CMK (cell line): ENCODE data around the gene SPINK14.

Source experiments
- DNase-seq: peaks from one replicate; pipeline ENCODE4 v3.0.0-alpha.2; 2010; ENCODE audit warnings: low read depth

The SPINK14 gene, protein sequence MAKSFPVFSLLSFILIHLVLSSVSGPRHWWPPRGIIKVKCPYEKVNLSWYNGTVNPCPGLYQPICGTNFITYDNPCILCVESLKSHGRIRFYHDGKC

DNA sequence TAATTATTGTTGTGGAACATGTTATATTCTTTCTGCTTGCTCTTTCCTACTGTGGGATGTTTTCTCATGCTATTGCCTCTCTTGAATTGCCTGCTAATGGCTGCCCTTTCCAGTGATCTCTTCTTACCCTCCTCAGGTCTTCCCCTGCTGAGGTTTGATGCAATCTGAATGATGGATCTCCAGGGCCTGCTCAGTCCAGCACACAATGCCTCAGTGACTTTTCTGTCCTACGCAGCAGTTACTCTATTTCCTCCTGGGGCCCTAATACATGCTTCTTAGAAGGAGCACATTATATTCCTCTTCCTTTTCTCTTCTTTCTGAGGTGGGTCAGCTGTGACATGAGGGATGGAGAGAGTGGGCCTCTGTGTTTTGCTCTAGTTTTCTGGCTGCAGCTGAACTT is at the start of gene SPINK14:
Gene SPINK14 (plus strand): TSS at position 301 of the 400 bp plus-strand sequence. CDS start 1,187 bp downstream, outside the sequence.
- no peak for DNase-seq

DNA sequence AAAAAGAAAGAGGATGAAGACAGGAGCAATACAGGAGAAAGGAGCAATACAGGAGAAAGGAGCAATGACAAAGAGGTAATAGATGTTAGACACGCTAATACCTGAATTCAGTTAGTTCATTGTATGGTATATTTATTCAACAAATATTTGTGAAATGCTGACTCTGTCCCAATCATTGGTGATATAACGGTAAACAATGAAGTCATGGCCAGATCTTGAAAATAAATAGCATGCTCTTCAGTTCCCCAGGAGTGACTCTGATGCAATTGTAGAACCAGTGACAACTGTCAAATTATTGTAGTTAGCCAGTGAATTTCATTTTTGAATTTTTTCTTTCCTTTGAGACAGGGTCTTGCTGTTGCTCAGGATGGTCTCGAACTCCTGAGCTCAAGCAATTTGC is 48.0 kb upstream of the SPINK14 start:
- no peak for DNase-seq

DNA sequence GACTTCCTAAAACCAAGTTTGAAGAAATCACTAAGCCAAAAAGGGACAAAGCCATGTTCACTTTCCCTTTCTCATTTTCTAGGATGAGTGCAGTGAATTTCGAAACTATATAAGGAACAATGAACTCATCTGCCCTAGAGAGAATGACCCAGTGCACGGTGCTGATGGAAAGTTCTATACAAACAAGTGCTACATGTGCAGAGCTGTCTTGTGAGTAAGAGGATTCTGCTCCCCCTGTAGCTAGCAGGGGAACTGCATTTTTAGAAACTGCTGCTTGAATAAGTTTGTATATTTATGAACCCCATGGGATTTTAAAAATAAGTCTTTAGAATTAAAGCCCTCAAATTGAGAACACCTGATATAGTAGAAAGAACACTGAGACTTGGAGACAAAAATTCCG is 42.7 kb upstream of the SPINK14 start:
- DNase-seq = no peak

DNA sequence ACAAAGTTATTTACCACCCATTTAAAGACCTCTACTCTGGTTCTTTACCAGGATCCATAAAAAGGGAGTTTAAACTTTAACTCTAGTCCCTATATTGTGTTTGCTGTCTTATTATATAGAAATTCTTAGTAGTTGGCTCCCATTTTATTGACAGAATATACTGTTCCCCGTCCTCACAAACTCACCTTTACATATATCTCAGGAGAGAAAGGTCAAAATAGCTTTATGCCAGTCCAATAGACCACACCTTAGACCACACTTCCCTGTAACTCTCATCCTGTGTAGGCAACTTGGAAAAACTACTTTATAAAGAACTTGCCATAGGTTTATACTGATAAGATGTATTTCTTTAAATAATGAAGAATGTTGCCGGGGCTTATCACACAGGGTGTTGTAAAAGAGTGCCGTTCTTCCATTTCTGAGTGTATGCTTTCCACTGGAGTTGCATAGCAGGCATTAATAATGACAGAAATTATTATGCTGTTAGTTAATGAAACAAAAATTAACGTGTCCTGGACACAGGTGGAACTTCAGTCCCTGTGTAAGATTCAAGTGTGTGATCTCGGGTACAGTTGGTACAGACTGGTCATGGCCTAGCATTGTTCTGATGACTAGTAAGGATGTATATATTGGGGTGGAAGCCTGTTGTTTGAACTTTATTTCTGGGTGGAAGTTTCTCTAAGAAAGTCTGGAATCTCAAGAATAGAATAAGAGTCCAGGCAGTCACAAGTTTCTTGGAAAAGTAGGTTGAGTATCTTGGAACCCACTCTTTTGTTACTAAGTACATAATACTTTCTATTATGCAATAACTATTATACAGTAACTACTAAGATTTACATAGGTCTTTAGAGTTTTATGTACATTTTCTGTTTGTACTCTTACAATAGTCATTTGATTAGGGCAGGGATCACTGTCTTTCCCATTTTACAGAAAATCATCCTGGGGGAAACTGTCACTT is 33.0 kb upstream of the SPINK14 start:
- DNase-seq = no peak

DNA sequence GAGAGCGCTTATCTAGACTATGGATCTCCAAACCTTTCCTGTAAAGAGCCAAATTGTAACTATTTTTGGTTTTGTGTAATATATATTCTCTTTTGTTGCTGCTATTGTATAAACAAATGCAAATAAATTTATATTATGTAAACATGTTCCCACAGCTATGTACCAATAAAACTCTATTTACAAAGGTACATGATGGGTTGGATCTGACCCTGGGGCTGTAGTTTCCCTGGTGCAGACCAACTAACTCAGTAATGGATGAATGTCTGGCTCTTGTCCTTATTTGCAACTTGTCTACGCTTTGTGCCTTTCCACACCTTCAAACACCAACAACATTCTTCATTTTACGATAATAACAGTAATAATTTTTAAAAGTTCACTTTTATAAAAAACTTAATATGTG is 27.5 kb upstream of the SPINK14 start:
- DNase-seq = no peak

DNA sequence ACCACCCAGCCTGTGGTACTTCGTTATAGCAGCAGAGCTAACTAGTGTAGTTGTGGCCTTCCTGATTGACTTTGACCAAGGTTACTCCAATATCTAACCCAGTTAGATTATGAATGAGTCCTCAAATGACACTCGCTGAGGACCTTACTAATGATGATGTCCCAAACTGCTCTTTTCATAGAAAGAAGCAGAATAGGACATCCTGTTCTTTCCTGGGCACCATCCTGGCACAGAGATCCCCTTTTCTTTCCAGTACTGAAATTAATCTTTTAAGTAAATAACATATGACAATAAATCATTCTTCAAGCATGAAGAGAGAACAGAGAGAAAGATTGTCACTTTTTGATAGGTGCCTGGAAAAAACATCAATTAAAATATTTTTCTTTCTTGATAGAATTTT is 26.7 kb upstream of the SPINK14 start:
- no peak for DNase-seq

DNA sequence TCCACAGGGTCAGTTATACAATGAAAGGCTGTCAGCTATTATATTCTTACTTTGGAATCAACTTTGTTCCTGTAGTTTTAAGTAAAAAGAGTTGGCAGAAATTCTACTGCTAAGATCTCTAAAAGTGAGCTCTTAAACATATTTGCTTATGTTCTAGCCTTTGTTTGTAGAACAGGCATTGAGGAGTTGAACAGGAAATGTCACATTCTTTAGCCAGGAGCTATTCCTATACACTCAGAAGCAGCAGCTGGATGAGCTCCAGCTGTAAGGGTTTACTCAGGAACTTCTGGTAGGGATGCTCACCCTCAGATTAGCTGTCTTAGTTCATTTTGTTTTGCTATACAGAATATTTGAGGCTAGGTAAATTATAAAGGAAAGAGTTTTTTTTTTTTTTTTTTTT is 22.4 kb upstream of the SPINK14 start:
- DNase-seq = no peak

DNA sequence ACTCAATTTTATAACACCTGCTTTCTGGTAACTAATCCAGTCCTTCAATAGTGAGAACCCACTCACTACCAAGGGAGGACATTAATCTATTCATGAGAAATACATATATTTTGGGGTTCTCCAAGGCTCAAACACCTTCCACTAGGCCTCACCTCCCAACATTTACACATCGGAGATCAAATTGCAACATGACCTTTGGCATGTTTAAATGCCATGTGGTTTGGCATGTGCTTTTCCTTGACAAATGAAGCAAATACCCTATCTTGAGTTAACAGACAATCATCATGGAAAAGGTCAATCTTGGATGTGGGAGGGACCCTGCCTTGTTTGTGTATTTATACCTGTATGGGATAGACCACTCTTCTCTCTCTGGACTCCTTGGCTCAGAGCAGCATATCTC is 21.9 kb upstream of the SPINK14 start:
- DNase-seq = no peak

DNA sequence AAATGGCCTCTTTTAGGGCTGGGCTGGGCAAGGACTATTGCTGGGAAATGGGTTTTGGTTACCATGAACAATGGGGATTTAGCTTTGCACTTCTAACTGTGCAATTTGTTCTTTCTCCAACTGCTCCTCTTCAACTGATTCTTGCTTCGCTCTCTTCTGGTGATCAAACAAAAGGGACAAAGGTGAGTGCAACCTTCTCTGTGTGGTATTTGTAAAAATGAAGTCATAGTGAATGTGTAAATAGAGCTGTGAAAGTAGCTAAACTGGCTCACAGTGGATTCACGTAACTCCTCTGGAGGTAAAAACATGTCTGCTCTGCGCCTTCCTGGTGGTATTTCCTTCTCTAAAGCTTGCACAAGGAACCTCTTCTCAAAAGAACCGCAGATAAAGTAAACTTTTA is 20.9 kb upstream of the SPINK14 start:
- no peak for DNase-seq

DNA sequence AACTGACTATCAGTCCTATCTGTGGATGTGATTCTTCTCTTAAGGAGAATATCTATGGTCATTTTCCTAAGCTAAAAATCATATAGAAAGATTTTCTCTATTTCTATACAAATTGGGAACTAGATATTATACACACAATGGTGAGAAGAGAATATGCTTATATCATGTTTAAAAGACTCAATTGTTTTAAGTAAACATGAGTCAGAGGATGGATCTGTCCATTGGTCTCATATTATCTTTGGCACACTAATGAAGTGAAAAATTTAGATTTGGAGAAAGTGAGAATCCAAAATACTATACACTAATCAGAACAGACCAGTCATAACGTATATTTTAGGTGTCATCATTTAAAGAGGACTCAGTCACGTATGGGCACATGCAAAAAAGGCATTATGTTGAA is 16.5 kb upstream of the SPINK14 start:
- no peak for DNase-seq

DNA sequence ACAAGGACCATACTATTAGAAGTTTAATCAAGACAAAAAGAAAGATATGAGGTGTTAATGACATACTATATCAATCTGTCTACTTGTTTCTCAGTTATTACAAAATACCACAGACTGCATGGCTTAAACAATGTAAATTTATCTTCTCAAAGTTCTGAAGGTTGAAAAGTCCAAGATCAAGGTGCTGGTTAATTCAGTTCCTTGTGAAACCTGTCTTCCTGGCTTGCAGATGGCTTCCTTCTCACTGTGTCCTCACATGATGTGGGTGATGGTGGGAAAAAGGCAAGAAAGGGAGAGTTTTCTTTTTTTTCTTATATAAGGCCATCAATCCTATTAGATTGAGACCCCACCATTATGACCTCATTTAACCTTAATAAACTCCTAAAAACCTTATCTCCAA is 15.6 kb upstream of the SPINK14 start:
- DNase-seq = no peak

DNA sequence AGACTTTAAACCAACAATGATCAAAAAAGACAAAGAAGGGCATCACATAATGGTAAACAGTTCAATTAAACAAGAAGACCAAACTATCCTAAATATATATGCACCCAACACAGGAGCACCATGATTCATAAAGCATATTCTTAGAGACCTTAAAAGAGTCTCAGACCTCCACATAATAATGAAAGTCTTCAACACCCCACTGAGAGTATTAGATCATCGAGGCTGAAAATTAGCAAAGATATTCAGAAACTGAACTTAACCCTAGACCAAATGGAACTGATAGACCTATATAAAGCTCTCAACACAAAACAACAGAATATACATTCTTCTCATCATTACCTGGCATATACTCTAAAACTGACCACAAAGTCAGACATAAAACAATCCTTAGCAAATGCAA is 11.7 kb upstream of the SPINK14 start:
- DNase-seq = no peak

DNA sequence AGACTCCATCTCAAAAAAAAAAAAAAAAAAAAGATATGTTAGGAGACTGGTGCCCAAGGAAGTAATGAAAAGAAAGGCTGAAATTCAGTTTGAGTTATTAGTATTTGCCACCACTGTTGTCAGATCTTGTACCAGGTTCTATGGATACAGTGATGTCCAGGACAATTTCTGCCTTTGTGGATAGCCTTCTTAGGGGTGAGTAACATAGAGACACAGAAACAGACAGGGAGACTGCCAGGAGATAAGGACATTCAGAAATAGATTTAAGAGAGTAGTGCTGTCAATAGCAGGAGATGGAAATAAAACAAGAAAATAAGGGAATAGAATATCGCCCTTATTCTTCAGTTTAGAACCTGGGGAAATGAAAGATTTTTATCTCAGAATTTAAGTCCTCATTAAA is 6.3 kb upstream of the SPINK14 start:
- no peak for DNase-seq

DNA sequence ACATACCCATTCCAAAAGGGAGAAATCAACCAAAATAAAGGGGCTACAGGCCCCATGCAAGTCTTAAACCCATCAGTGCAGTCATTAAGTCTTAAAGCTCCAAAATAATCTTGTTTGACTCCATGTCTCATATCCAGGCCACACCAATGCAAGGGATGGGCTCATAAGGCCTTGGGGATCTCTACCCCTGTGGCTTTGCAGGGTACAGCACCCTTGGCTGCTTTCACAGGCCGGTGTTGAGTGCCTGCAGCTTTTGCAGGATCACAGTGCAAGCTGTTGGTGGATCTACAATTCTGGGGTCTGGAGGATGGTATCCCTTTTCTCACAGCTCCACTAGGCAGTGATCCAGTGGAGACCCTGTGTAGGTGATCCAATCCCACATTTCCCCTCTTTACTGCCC is 5.0 kb upstream of the SPINK14 start:
- DNase-seq = no peak

DNA sequence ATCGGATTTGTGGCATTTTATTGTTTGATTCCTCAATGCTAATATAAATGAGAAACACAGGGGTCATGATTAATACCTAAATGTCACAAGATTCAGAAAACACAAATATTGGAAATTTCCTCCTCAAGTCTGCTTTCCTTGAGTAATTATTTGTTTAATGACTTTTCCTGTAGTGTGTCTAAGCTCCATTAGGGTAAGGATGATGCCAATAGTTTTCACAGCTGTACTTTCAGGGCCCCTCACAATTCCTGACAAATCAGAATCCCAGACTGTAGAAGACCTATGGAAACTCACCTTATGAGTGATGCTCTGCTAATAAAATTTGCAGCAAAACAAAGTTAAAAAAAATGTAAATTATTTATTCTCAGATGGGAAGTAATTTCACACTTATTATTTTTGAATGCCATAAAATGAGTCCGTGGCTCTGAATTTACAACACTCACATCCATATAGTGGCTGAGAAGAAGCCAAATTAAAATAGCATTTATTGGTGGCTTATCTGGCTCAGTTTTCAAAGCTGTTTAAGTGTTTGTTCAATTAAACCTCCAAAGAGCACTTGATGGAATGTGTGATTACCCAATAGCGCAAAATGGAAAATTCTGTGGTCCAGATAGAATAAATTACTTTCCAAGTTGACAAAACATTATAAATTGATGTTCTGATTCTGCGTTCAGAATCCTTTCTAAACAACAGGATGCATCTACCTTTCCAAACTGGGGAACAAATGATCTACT is 1.6 kb upstream of the SPINK14 start:
- no peak for DNase-seq

DNA sequence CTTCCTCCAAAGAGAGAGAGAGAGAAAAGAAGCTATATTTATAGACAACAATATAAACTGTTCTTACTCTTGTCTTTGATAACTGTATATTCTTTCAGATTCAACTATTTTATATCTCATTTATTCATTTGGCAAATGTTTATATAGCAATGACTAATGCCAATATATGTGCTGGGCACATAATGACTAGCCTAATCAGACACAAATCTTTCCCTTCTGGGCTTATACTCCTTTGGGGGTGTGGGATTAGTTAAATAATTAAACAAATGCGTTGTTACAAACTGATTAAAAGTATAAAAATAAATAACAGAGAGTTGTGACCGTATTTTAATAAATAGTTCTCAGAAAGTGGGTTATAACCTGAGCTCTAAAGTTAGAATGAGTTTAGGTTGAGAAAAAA is 4.0 kb downstream of the SPINK14 start:
- no peak for DNase-seq

DNA sequence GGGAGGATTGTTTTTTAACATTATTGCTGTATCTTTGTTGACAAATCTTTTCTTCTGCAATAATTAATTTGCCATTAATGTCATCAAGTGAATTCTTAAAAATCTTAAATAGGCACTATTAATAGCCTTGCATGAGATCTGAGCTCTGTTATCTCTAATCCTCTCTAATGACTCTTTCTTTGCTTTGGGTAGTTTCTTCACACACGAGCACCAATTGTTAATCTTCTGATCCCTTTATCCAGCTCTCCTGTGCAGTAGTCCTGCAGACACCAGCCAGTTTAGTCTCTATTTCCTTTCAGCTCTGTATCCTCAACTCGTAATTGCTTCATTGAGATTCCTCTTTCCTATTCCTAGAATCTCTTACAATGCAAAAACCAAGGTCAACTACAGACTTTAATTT is 8.1 kb downstream of the SPINK14 start:
- no peak for DNase-seq

DNA sequence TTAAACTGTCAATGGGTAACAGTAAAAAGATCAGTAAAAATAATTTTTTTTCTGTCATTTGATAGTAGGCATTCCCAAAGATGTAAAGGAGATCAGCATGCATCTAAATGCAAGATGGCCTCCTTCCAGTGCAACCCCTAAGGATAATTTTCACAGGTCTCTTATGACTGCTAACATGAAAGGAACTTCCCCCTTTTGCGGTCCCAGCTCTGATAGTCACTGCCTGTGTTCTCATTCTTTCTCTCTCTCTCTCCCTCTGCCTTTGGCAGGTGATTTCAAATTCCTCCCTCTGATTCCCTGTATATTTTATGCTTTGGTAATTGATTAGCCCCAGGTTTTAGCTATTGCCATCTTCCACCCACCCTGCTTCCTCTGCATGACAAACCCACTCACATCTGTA is 8.9 kb downstream of the SPINK14 start:
- DNase-seq = no peak

DNA sequence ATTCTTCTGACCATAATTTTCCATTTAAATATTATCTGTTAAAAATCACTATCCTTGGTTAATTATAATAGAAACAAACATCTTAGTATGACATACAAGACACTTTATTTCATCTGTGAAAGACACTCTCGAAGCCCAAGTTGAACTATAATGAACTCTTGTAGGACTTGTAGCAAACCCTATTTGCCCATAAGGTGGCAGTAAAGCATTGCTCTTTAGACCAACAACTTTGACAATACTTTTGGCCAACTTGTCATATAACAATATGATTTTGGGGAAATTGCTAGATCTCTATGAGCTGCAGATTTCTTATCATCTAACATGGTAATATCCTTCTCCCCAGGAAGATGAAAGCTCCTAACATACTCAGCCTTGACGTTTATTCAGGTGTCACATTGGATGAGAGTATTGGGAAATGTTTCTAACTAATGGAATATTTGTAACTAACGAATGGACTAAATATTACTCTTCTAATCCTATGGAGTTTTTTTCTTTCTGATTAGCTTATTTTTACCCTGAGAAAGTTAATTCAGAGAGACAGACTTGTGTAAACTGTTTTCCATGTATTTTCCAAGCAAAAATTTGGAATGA is 11.0 kb downstream of the SPINK14 start:
- DNase-seq = peak; percentile 4

DNA sequence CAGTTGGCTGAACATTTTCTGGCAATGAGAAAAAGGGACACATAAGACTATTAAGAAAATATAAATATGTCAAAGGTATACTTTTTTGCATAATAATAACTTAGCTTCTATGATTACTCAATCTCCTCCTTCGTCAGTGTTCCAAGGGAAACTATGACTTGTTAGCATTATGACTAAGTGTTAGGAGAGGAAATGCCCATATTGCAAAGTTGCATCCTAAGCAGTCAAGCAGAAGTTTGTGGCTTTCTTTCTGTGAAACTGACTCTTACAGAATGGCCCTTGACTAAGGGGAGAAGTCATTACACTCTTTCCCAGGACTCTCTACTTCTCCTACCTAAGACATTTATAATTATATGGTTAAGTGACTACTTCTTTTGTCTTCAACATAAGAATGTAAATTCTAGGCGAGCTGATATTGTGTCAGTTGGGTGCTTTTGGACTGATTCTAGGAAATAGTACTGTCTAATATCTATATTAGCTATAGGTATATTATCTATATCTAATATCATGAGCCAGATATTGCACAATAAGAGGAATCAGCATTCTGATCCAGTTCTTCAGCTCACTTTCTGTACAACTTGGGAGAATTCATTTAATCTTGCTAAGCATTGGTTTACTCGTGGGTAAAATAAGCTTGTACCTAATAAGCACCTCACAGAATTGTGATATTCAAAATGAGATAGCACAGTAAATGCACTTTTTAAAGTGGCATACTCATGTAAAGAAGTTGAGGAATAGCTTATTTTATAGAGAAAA is 18.1 kb downstream of the SPINK14 start:
- DNase-seq = no peak

DNA sequence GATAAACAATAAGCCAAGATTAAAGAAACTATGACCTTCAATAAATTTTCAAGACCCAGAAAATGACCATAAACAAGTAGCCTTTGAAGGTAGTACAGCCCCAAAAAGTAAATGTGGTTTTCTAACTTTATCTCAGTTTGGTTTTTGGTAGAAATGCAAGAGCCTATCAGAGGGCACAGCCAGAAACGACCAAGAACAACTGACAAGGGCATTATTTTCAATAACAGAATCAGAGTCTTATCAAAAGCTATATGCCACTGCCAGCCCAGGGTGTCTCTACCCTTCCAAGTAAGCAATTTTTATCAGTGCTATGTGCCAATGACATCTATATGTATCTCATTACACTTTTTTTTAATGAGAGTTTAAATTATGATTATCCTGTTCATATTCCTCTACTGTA is 22.7 kb downstream of the SPINK14 start:
- no peak for DNase-seq

DNA sequence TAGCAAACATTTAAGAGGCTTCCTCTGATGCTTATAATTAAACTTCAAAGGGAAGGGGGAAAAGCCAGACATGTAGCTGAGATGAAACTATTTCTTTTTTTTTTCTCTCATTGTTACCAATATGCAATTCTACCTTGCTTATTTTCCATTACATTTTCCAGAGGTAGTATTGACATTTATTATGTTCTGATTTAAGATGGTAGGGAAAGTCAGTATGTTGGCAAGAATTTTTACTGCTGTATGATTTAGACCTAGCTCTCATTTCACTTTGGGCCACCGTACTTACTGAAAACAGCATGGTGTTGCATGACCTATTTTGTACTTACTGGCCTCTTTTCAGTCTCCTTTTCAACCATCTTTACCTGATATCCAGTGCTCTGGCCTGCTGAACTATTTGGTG is 24.9 kb downstream of the SPINK14 start:
- DNase-seq = no peak
